ENCODE measurements around the gene GPAM. TPM values are rescaled to one million over a fixed set of nuclear protein-coding genes. Genes with fewer than 3 reads are reported as not detected.
"Not testable (repeated sequence)": the region's sequence is repeated elsewhere in the genome, so short reads cannot be mapped to it uniquely, and the experiment has no call there.

The GPAM gene, protein sequence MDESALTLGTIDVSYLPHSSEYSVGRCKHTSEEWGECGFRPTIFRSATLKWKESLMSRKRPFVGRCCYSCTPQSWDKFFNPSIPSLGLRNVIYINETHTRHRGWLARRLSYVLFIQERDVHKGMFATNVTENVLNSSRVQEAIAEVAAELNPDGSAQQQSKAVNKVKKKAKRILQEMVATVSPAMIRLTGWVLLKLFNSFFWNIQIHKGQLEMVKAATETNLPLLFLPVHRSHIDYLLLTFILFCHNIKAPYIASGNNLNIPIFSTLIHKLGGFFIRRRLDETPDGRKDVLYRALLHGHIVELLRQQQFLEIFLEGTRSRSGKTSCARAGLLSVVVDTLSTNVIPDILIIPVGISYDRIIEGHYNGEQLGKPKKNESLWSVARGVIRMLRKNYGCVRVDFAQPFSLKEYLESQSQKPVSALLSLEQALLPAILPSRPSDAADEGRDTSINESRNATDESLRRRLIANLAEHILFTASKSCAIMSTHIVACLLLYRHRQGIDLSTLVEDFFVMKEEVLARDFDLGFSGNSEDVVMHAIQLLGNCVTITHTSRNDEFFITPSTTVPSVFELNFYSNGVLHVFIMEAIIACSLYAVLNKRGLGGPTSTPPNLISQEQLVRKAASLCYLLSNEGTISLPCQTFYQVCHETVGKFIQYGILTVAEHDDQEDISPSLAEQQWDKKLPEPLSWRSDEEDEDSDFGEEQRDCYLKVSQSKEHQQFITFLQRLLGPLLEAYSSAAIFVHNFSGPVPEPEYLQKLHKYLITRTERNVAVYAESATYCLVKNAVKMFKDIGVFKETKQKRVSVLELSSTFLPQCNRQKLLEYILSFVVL
- 10 to 100 TPM in 7 of 12 donors, 1 to 10 TPM in 4, not detected in 1; 7.4 to 14.8 (median 10.9) TPM for polyA plus RNA-seq (ENCODE audit: insufficient read length in 12 of 12)
- long read RNA-seq, donor 1, full-length matches to known transcripts, result 2 of 2 reads
- long read RNA-seq, donor 1, partial matches to known transcripts, result 0 of 2 reads
- long read RNA-seq, donor 1, other reads (novel, unspliced or antisense), result 0 of 2 reads
- long read RNA-seq, donor 2, full-length matches to known transcripts, result 1 of 1 reads
- long read RNA-seq, donor 2, partial matches to known transcripts, result 0 of 1 reads
- long read RNA-seq, donor 2, other reads (novel, unspliced or antisense), result 0 of 1 reads
- long read RNA-seq, donor 3, result 0 reads
- long read RNA-seq, donor 4, result 0 reads
- long read RNA-seq, donor 5, result 0 reads
- long read RNA-seq, donor 6, result 0 reads
- long read RNA-seq, donor 7, result 0 reads
- long read RNA-seq, donor 8, full-length matches to known transcripts, result 1 of 1 reads
- long read RNA-seq, donor 8, partial matches to known transcripts, result 0 of 1 reads
- long read RNA-seq, donor 8, other reads (novel, unspliced or antisense), result 0 of 1 reads
- long read RNA-seq, donor 9, result 0 reads
- long read RNA-seq, donor 10, full-length matches to known transcripts, result 1 of 1 reads
- long read RNA-seq, donor 10, partial matches to known transcripts, result 0 of 1 reads
- long read RNA-seq, donor 10, other reads (novel, unspliced or antisense), result 0 of 1 reads
- long read RNA-seq, donor 11, full-length matches to known transcripts, result 1 of 1 reads
- long read RNA-seq, donor 11, partial matches to known transcripts, result 0 of 1 reads
- long read RNA-seq, donor 11, other reads (novel, unspliced or antisense), result 0 of 1 reads

- peak; percentile 93 for DNase-seq
Observed at GRCh38 chr10:112183329-112184051, at the start of gene GPAM. TSS of gene GPAM (minus strand) at chr10:112183765. CDS start at chr10:112181784, 1,981 bp downstream.

DNA sequence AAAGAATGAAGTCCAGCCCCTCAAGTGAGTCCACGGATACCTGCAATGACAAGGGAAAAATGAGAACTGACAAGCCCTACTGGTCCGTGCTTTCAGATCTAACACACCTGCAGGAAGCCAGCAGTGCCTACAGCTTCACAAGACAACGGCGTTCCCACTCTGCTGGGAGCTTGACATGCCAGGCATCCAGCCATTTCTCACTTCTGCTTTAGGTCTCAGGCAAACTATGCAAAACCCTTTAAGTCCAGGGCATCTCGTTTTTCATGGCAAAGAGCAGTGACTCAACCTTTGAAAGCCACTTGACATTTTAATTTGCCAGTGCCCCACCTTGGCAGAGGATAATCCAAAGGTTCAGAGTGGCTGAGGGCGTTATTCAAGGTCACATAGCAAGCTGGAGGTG is 49.1 kb upstream of the GPAM start:
- no peak for DNase-seq

- DNase-seq, result no peak
Observed at GRCh38 chr10:112231602-112232400, 48.2 kb upstream of the GPAM start.

DNA sequence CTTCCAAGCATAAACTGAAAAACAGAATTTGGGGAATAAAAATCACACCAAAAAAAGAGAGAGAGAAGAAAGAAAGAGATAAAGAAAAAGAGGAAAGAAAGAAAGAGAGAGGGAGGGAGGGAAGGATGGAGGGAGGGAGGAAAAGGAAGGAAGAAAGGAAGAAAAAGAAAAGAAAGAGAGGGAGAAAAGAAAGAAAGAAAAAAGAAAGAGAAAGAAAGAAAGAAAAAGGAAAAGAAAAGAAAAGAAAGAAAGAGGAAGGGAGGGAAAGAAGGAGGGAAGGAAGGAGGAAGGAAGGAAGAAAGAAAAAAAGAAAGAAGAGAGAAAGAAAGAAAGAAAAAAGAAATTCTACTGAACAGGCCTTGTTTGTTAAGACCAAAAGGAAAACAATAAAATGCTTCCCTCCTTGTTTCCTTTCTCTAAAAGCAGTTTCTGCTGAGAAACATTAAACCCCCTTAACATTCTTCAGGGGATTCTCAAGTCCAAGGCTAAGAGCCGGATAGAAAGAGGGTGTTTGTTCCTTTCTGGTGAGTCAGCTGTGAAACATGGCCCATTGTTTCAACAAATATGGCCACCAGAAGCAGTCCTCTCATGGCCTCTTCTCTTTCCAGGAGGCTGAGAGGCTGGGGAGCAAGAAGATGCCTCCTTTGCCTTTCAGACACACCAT is 46.9 kb upstream of the GPAM start:
- no peak for DNase-seq

- no peak for DNase-seq
Observed at GRCh38 chr10:112229901-112230300, 46.3 kb upstream of the GPAM start.

GRCh38 chr10:112229096-112229495 is 45.5 kb upstream of the GPAM start:
- DNase-seq, result no peak

DNA sequence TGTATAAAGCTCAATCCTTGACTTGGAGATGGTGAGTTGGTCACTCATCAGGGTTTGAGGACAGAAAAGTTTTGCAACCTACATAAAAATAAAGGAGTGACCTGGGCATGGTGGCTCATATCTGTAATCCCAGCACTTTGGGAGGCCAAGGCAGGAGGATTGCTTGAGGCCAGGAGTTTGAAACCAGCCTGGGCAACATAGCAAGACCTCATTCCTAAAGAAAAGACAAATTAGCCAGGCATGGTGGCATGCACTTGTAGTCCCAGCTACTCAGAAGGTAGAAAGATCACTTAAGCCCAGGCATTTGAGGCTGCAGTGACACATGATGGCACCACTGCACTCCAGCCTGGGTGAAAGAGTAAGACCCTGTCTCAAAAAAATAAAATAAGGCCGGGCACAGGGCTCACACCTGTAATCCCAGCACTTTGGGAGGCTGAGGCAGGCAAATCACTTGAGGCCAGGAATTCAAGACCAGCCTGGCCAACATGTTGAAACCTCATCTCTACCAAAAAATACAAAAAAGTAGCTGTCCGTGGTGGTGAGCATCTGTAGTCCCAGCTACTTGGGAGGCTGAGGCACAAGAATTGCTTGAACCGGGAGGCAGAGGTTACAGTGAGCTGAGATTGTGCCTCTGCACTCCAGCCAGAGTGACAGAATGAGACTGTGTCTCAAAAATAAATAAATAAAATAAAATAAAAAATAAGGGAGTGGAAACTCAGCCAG is 45.0 kb upstream of the GPAM start:
- DNase-seq, result not testable (repeated sequence)

GRCh38 chr10:112227331-112227987 is 43.9 kb upstream of the GPAM start:
- DNase-seq, result no peak

- DNase-seq, result no peak
Observed at GRCh38 chr10:112226439-112227248, 43.1 kb upstream of the GPAM start.

GRCh38 chr10:112225771-112226438 is 42.3 kb upstream of the GPAM start:
- no peak for DNase-seq

DNA sequence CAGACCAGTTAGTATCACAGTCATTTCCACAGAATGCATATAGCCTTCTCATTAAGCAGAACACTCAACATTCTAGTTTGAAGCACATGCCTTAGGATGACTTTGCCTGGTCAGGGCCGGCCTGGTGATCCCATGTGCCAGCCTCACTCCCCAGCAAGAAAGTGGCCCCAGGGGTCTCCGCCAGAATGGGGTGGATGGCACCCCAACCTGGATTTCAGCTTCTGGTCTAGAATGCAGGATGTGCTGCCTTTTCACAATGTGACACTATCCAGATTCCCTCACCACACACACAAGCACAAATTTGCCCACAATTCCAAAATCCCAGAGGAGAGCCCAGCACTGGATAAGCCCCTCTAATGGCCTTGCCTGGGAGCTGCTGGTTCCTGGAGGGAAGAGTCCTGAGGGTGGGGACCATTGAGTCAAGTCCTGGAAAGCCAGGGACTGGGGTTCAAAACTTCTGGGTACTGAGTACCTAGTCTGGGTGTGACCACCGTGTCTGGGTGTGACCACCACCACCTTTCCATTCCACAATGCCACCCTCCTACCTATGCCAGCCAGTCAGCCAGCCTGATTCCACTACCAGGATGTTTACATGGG is 41.5 kb upstream of the GPAM start:
- no peak for DNase-seq

GRCh38 chr10:112223725-112224124 is 40.2 kb upstream of the GPAM start:
- DNase-seq, result no peak

DNA sequence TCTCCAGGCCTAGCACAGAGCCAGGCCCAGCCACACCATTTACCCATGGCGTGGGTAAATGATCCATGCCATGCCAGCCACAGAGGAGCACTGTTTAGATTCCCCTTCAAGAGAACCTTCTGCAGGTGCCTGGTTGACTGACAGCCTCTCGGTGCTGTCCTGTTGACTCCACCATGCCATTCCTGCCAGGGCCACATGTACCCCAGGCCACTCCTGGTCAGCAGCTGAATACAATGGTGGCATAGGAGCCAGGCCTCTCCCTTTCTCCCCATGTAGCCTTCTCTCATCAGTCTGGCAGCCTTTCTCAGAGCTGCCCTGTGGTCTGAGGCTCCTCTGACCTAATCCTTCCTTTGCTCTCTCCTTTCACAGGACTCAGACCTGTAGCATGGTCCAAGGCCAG is 39.2 kb upstream of the GPAM start:
- no peak for DNase-seq

DNA sequence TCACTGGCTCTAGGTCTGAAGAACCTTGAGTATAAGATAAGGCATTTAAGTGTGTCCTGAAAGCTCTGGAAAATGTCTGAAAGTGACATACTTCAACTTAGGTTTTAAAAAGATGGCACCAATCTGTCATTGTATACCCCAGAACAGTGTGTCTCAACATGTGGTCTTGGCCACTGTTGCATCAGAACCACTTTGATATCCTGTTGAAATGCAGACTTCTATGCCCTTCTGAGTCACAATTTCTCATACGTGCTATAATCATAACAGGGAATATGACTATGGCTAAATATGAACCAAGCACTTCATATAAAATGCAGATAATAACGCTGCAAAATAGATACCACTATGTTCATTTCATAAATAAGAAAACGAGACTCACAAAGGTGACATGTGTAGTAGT is 38.0 kb upstream of the GPAM start:
- DNase-seq, result no peak

GRCh38 chr10:112218960-112219359 is 35.4 kb upstream of the GPAM start:
- no peak for DNase-seq

DNA sequence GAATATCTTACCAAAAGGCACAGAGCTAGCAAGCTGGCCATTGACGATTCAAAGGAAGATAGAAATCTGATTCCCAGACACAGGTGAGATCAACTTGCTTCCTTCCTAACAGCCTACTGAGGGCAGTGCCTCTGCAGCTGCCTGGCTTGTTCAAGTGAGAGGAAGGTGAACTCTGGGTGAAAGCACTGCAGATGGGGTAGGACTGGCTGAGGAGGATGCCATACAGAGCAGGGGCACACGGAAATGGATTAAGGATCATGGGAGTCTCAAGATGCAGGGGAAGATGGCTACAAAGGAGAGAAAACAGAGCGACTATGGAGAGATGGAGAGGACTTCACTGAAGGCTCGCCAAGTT is 34.4 kb upstream of the GPAM start:
- DNase-seq, result no peak
